ENCODE results near the gene PRRX2. TPM values are rescaled to one million over a fixed set of nuclear protein-coding genes. Genes with fewer than 3 reads are reported as not detected.
A peak's percentile ranks its signal among the peaks of the same experiment; 100 is the strongest.
"Not testable (repeated sequence)": the region's sequence is repeated elsewhere in the genome, so short reads cannot be mapped to it uniquely, and the experiment has no call there.

PRRX2 gene
- polyA plus RNA-seq, 3 donors: 0.92 to 13.4 (median 9.3) TPM

DNA sequence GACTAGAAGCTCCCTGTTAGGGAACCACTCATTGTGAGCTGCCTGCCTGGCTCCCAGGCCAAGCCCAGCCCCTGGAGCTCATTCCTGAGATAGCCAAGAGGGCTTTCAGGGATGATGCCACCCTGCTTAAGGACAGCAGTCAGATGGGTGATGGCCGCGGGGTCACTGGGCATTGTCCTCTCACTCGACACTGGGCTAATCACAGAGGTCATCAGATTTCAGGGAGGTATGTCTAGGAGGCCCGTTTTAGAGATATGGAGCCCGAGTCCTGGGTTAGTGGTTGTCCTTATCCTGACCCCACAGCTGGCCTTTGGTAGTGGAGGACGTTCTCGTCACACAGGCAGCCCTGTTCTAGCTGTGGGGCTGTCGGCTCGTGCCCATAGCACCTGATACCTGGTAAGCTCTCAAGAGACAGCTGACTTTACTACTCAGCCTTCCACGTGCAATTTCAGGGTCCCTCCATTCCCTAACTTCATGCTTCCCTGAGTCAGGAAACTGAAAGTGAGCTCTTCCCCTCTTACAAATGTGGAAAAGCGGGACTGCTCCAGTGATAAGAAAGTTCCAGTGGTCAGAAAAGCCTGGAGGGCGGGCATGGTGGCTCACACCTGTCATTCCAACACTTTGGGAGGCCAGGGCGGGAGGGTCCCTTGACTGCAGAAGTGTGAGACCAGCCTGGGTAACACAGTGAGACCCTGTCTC is 94.5 kb downstream of the PRRX2 start:
- no peak overlapping the region for H3K27ac ChIP-seq (ENCODE audit: low read depth, low read length)
- WGBS, 3 donors: 72 to 83% (median 80%) methylated on average over 13 of the region's 13 CpGs

DNA sequence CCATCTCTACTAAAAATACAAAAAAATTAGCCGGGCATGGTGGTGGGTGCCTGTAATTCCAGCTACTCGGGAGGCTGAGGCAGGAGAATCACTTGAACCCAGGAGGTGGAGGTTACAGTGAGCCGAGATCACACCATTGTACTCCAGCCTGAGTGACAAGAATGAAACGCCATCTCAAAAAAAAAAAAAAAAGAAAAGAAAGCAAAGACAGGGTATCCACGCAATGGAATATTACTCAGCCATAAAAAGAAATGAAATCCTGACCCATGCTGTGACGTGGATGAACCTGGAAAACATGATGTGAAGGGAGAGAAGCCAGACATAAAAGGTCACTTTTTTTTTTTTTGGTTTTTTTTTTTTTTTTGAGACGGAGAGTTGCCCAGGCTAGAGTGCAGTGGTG is 95.3 kb downstream of the PRRX2 start:
- WGBS, 3 donors: 89 to 91% (median 90%) methylated on average over 7 of the region's 7 CpGs
- H3K27ac ChIP-seq (ENCODE audit: low read depth, low read length): not testable (repeated sequence)

DNA sequence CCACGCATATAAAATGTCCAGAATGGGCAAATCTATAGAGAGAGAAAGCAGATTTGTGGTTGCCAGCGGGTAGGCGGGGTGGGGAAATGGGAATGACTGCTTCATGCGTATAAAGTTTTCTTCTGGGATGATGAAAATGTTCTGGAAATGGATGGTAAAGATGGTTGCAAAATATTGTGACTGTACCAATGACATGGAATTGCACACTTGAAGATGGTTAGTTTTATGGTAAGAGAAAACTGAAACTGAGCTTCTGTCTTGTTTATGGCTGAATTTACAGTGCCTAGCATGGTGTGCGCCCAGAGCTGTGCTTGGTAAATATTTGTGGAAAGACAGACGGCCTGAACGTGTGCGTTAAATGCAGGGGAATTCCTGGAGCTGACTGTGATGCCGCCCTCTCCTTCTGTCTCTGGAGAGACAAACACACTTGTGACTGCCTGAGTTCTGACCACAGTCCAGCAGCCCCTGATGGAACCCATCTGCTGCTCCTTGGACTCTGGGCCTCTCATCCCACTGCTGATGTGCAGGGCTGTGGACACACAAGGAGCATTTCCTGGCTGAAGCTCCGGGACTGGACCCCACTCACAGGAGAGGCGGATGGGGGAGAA is 96.0 kb downstream of the PRRX2 start:
- H3K27ac ChIP-seq (ENCODE audit: low read depth, low read length): peak overlapping the region; percentile 6
- 52 to 61% (median 61%) methylated on average over 11 of the region's 11 CpGs for WGBS, 3 donors

DNA sequence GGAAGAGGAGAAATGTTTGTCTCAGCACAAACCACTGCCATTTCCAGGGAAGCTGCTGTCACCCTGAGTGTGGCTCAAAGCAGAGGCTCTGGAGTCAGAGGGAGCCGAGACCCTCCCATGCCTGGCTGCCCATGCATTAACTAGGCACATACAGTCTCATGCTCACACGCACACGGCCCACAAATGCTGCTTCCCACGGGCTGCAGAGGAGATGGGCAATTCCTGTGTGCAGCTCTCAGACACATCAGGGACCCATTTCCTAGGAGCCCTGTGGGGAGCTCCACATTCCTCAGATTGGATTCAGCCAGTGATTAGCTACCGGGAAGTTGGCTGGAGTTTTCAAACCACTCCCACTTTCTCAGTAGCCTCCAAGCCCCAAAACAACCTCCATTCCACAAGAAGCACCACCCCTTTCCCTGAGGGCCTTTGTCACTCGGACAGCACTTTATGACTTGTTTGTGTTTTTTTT is 96.5 kb downstream of the PRRX2 start:
- 33 to 44% (median 44%) methylated on average over 6 of the region's 6 CpGs for WGBS, 3 donors
- peak overlapping the region; percentile 13 for H3K27ac ChIP-seq (ENCODE audit: low read depth, low read length)

DNA sequence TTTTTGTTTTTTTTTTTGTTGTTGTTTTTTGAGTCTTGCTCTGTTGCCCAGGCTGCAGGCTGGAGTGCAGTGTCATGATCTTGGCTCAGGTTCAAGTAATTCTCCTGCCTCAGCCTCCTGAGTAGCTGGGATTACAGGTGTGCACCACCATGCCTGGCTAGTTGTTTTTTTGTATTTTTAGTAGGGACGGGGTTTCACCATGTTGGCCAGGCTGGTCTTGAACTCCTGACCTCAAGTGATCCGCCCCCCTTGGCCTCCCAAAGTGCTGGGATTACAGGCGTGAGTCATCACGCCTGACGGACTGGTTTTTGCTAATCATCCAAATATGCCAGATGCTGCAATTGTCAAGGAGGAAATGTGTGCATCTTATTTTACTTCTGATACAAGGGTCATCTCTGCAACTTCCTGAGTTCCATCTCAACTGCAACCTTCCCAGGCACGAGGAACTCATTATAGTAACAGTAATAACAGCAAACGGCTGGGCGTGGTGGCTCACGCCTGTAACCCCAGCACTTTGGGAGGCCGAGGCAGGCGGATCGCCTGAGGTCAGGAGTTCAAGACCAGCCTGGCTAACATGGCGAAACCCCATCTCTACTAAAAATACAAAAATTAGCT is 97.0 kb downstream of the PRRX2 start:
- H3K27ac ChIP-seq (ENCODE audit: low read depth, low read length): peak overlapping the region; percentile 13

DNA sequence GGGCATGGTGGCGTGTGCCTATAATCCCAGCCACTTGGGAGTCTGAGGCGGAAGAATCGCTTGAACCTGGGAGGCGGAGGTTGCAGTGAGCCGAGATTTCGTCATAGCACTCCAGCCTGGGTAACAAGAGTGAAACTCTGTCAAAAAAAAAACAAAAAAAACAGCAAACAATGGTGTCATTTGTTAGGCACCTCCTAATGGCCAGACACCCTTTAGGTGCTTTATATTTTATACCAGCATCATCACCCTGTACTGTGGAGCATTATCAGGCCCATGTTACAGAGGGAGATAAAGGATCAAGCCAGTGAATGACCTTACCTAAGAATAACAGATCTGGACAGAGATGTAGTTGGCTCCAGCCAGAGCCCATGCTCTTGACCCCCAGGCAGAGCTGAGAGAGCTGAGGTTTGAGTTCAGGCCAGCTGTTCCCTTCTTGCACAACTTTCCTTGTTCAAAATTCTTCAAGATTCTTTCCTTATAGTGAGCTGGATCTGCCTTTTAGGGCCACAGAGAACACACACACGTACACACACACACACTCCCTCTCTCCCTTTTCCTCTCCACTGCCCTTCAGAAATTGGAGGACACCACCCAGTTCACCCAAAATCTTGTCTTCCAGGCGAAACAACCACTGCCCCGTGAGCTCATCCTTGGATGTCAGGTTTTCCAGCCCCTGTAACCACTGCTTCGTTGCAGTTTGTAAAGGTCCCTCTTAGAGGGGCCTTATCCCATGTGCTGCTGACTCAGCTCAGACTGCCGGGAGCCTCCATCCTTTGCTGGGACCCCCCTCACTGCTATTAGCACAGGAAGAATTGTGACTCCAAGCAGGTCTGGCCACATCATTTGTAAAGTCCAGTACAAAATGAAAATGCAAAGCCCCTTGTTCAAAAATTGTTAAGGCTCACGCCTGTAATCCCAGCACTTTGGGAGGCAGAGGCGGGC is 97.8 kb downstream of the PRRX2 start:
- 58 to 80% (median 60%) methylated on average over 13 of the region's 13 CpGs for WGBS, 3 donors
- H3K27ac ChIP-seq (ENCODE audit: low read depth, low read length): no peak overlapping the region

More for the DNA sequence above, 97.0 kb downstream of the PRRX2 start:
- WGBS, 3 donors: 26 to 62% (median 27%) methylated on average over 13 of the region's 13 CpGs

DNA sequence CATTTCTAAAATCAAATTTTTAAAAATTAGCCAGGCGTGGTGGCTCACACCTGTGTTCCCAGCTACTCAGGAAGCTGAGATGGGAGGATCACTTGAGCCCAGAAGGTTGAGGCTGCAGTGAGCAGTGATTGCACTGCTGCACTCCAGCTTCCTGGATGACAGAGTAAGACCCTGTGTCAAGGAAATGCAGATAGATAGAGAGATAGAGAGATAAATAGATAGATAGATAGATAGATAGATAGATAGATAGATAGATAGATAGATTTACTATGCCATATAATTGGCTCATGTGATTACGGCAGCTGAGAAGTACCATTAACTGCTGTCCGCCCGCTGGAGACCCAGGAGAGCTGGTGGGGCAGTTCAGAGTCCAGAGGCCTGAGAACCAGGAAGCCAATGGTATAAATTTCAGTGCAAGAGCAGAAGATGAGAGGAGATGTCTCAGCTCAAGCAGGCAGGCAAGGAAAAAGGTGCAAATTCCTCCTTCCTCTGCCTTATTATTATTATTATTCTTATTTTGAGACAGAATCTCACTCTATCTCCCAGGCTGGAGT is 100.4 kb downstream of the PRRX2 start:
- WGBS, 3 donors: 87 to 98% (median 95%) methylated on average over 4 of the region's 4 CpGs
- no peak overlapping the region for H3K27ac ChIP-seq (ENCODE audit: low read depth, low read length)

DNA sequence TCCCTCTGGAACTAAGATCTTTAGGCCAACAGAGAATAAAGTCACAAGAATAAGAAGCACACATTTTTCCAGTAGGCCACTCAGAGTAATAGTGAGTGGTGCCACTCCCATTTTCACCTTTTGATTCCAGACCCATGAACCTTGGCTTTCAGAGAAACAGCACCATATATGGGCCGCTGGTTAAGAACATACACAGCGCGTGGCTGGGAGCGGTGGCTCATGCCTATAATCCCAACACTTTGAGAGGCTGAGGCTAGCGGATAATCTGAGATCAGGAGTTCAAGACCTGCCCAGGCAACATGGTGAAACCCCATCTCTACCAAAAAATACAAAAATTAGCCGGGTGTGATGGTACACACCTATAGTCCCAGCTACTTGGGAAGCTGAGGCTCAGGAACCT is 103.0 kb downstream of the PRRX2 start:
- H3K27ac ChIP-seq (ENCODE audit: low read depth, low read length): no peak overlapping the region
- WGBS, 3 donors: 96 to 97% (median 96%) methylated on average over 6 of the region's 6 CpGs

DNA sequence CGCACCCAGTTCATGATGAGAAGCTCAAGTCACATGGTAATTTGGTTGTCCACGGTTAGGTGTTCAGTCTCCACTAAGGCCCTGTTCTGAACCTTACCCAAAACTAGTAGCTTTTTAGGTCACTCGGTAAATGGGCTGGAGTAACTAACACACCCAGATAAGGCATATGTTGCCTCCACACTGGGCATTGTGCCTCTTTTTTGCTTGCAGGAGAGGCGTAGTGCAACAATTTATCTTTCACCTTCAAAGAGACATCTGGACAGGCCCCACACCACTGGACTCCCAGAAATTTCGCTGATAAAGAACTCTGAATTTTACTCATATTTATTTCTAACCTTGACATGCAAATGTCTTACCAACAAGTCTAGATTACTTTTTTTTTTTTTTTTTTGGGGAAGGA is 104.2 kb downstream of the PRRX2 start:
- no peak overlapping the region for H3K27ac ChIP-seq (ENCODE audit: low read depth, low read length)
- WGBS, 3 donors: 49 to 87% (median 77%) methylated on average over 5 of the region's 5 CpGs

DNA sequence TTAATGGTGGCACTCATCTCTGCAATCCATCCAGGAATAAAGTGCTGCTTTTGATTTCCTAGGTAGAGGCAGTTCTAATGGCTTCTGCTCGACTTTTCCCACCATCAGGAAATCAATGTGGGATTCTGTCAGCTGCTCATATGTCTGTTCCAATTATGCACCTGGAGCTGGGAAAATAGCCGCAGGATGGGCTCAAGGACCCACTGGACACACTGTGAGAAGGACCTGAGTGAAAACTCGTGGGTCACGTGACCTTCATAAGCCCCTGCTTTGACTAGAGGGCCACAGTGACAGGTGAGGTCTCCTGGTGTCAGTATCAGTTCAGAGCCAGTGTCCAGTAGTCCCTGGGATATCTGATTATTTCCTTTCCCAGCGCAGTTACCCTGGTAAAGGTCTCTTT is 105.3 kb downstream of the PRRX2 start:
- WGBS, 3 donors: 57 to 87% (median 81%) methylated on average over 5 of the region's 5 CpGs
- no peak overlapping the region for H3K27ac ChIP-seq (ENCODE audit: low read depth, low read length)

Other genes with a start within 250 kb of the PRRX2 start
- gene C9orf50, start 44.5 kb upstream of the PRRX2 start, polyA plus RNA-seq: under 1 TPM in 1 of 3 donors, not detected in 2; 0.04 TPM
- 10 to 100 TPM; 34.2 to 44.5 (median 35.5) TPM for gene NTMT1, start 39.5 kb upstream of the PRRX2 start, polyA plus RNA-seq
- gene ASB6, start 23.5 kb upstream of the PRRX2 start, polyA plus RNA-seq: 10 to 100 TPM in 1 of 3 donors, 1 to 10 TPM in 2; 8.6 to 16.4 (median 8.9) TPM
- gene PTGES, start 87.4 kb downstream of the PRRX2 start, polyA plus RNA-seq: 10 to 100 TPM in 2 of 3 donors, under 1 TPM in 1; 0.67 to 25.8 (median 13.3) TPM
- gene TOR1B, start 137.5 kb downstream of the PRRX2 start, polyA plus RNA-seq: 10 to 100 TPM; 10.1 to 12.6 (median 10.9) TPM
- 10 to 100 TPM; 16.0 to 29.6 (median 16.1) TPM for gene TOR1A, start 158.5 kb downstream of the PRRX2 start, polyA plus RNA-seq
- 10 to 100 TPM; 39.1 to 70.7 (median 41.9) TPM for gene C9orf78, start 169.6 kb downstream of the PRRX2 start, polyA plus RNA-seq
- gene USP20, start 169.8 kb downstream of the PRRX2 start, polyA plus RNA-seq: 10 to 100 TPM; 12.7 to 15.9 (median 15.7) TPM